ENCODE measurements around the gene GFAP.

Gene GFAP

DNA sequence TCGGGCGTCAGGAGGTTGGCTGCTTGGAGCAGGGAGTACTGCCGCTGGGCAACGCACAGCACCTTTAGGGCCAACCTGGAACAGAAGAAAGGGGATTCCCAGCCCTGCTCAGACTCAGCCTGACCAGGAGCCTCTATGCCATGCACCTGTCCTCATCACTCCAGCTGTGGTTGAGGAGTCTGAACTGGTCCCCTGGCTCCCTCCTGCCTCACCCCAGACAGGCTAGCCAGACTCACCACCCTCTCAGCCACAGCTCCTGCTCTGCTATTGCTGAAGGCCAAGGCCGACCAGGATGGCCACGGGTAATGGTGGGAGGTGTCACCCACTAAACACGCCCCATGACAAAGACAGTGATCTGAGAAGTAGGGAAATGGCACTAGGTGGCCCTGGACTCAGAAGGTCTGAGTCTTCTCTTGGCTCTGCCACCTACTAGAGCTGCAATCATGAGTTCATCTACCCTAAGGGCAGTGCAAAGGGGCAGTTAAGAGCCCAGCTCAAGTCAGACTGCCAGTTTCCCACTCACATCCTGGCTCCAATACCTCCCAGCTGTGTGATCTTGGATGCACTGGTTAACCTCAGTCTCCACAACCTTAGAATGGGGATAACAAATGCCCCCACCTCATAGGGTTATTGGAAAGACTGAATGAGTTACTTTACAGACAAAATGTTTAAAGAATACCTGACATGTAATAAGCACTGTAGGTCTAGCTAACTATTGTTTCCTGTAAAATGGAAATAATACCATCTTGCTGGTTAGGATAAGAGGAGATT is 13.8 kb upstream of the GFAP start:
- no peaks in the 10 kb centered on the region for H3K9me3 ChIP-seq (ENCODE audit: control insufficient read depth, low read length)
- no peaks in the 10 kb centered on the region for H3K4me1 ChIP-seq (ENCODE audit: control insufficient read depth, insufficient read depth, low read length)
- DNase-seq (ENCODE audit: low read depth): no peak
- H3K4me3 ChIP-seq (ENCODE audit: low read length): no peak overlapping the region
- no peaks in the 10 kb centered on the region for H3K36me3 ChIP-seq (ENCODE audit: control insufficient read depth, insufficient read depth, low read length, severe bottlenecking)
- no peak overlapping the region for H3K9ac ChIP-seq (ENCODE audit: low read length)
- H3K27me3 ChIP-seq (replicated peaks; ENCODE audit: control insufficient read depth, insufficient read depth, low read length): no peaks in the 10 kb centered on the region

DNA sequence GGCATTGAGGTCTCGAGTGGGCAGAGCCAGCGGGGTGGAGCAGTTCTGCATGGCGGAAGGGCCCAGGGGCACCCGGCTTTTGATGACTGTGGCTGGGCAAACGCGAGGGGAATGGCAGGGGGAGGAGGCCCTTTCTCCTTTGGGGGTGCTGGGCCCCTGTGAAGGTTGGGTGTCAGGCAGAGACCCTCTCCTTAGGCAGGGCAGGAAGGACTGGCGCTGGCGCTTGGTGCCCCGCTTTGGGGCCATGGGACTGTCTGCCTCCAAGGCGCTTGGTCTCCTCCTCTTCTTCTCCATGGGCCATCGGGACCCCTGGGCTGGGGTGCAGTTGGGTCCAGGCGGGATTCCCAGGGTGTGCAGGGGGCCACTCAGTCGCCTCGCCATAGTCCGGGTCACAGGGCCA is 12.8 kb upstream of the GFAP start:
- Histone ChIP-seq H3K4me3 (ENCODE audit: low read length) (no peak overlapping the region), H3K4me1 (ENCODE audit: control insufficient read depth, insufficient read depth, low read length) (no peaks in the 10 kb centered on the region), H3K9ac (ENCODE audit: low read length) (no peak overlapping the region), H3K36me3 (ENCODE audit: control insufficient read depth, insufficient read depth, low read length, severe bottlenecking) (no peaks in the 10 kb centered on the region), H3K27me3 (replicated peaks; ENCODE audit: control insufficient read depth, insufficient read depth, low read length) (no peaks in the 10 kb centered on the region), H3K9me3 (ENCODE audit: control insufficient read depth, low read length) (no peaks in the 10 kb centered on the region)
- DNase-seq (ENCODE audit: low read depth): no peak

DNA sequence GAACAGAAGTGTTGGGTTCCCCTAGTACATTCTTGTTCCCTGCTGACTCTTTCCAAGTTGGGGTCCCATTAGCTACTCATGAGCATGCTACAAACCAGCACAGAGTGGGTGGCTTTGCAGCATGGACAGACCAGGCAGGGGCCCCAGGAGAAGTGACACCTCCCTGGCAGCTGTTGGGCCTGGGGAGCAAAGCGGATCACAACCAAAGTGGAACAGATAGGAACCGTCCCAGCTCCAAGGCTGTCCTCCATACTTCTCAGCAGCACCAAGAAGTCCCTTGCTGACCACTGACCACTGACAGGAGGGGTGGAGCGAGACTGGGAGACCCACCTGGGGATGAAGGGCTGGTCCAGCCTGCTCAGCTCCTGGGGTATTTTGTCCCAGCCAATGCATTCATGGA is 12.4 kb upstream of the GFAP start:
- no peak overlapping the region for H3K4me3 ChIP-seq (ENCODE audit: low read length)
- no peak for DNase-seq (ENCODE audit: low read depth)
- no peaks in the 10 kb centered on the region for H3K36me3 ChIP-seq (ENCODE audit: control insufficient read depth, insufficient read depth, low read length, severe bottlenecking)
- no peaks in the 10 kb centered on the region for H3K4me1 ChIP-seq (ENCODE audit: control insufficient read depth, insufficient read depth, low read length)
- peaks cover 1% of the 10 kb centered on the region for H3K27me3 ChIP-seq (replicated peaks; ENCODE audit: control insufficient read depth, insufficient read depth, low read length)
- H3K9ac ChIP-seq (ENCODE audit: low read length): no peak overlapping the region
- H3K9me3 ChIP-seq (ENCODE audit: control insufficient read depth, low read length): no peaks in the 10 kb centered on the region

DNA sequence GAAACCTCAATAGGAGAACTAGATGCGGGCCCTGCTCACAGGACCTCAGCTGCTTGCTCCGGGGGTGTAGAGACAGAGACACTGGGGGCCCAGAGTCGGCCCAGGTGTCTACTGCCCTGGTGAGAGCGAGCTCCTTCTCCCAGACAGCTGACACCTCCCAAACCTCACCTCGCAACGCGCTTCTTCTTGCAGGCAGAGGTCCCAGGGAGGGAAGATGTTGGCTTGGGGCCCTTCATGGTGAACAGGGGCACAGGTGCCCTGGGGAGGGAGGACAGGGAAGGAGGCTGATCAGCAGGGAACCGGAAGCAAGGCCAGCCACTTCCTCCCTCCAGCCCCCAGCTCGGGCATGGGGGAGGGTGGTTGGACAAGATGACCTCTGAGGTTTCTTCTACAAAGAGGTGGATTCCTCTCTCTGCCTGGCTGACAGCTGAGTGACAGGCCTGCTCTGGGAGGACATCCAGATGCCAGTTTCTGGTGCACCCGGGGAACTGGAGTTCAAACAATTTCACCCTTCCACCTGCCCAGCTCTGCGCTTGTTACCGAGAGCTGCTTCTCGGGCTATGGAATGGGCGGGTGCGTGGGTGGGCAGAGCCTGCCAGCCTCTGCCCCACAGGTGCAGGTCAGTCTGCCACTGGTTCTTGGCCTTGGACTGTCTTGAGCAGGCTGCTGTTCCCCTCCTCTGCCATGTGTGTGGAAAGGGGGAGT is 11.7 kb upstream of the GFAP start:
- peaks cover 8% of the 10 kb centered on the region for H3K27me3 ChIP-seq (replicated peaks; ENCODE audit: control insufficient read depth, insufficient read depth, low read length)
- no peaks in the 10 kb centered on the region for H3K36me3 ChIP-seq (ENCODE audit: control insufficient read depth, insufficient read depth, low read length, severe bottlenecking)
- no peaks in the 10 kb centered on the region for H3K4me1 ChIP-seq (ENCODE audit: control insufficient read depth, insufficient read depth, low read length)
- no peaks in the 10 kb centered on the region for H3K9me3 ChIP-seq (ENCODE audit: control insufficient read depth, low read length)
- no peak overlapping the region for H3K4me3 ChIP-seq (ENCODE audit: low read length)
- H3K9ac ChIP-seq (ENCODE audit: low read length): no peak overlapping the region
- DNase-seq (ENCODE audit: low read depth): no peak

DNA sequence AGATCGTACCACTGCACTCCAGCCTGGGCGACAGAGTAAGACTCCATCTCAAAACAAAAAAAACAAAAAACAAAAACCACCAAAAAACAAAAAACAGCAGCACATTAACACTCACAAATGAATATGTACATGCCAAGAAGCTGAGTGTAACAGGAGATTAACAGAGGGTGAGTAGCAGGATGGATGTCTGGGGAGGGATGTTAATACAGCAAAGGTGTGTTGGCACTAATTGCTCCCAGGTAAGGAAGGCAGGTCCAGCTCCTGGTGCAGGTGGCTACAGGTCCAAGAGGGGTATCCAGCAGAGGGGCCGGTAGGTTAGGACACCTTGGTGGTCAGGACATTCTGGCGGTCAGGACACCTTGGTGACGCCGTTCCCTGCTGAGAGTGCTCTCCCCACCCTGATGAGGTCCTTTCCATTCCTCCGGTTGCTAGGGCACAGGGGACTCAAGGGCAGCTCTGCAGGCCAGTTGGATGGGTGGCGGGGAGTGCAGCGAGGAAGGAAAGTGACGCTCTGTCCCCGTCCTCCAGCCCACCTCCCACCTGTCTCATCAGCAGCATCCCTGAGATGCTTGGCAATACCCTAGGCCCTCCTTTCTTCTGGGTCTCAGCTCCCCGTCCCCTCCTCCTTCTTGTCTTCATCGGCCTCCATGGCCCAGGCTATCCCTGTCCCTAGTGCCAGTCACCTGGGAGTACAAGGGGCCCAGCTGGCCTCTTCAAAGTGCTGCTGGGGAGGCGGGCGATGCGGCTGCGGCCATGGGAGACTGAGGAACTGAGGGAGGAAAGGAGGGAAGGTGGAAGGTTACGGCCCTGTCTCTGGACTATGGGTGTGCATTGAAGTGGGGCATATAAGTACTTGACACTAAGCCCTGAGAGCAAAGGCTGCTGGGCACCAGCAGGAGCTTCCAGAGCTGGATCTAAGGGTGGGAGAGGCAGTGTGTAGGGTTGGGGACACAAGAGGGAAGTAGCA is 10.7 kb upstream of the GFAP start:
- Histone ChIP-seq H3K9ac (ENCODE audit: low read length) (no peak overlapping the region), H3K36me3 (ENCODE audit: control insufficient read depth, insufficient read depth, low read length, severe bottlenecking) (no peaks in the 10 kb centered on the region), H3K9me3 (ENCODE audit: control insufficient read depth, low read length) (no peaks in the 10 kb centered on the region), H3K4me3 (ENCODE audit: low read length) (no peak overlapping the region), H3K27me3 (replicated peaks; ENCODE audit: control insufficient read depth, insufficient read depth, low read length) (peaks cover 8% of the 10 kb centered on the region), H3K4me1 (ENCODE audit: control insufficient read depth, insufficient read depth, low read length) (no peaks in the 10 kb centered on the region)
- DNase-seq (ENCODE audit: low read depth): no peak

DNA sequence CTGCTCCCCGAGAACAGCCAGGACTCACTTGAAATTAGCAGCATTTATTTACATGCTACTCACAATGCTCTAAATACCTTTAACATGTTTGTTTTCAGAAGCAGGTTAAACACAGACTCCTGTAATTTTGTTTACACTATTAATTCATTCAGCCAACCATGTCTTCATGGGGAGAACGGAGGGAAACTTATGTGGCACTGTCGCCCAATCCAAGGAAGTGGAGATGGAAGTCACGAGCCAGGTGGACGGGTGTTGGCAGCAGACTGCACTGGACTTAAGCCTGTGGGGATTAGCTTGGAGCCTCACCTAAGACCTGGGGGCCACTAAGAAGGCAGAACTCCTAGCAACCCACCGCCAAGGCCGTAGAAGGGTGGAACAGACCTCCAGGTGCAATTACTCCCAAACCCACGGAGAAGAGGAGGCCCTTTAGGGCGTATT is 8.8 kb upstream of the GFAP start:
- Histone ChIP-seq H3K4me1 (ENCODE audit: control insufficient read depth, insufficient read depth, low read length) (peaks cover 9% of the 10 kb centered on the region), H3K36me3 (ENCODE audit: control insufficient read depth, insufficient read depth, low read length, severe bottlenecking) (no peaks in the 10 kb centered on the region), H3K27me3 (replicated peaks; ENCODE audit: control insufficient read depth, insufficient read depth, low read length) (peaks cover 8% of the 10 kb centered on the region), H3K9ac (ENCODE audit: low read length) (no peak overlapping the region), H3K9me3 (ENCODE audit: control insufficient read depth, low read length) (no peaks in the 10 kb centered on the region), H3K4me3 (ENCODE audit: low read length) (no peak overlapping the region)
- DNase-seq (ENCODE audit: low read depth): no peak

DNA sequence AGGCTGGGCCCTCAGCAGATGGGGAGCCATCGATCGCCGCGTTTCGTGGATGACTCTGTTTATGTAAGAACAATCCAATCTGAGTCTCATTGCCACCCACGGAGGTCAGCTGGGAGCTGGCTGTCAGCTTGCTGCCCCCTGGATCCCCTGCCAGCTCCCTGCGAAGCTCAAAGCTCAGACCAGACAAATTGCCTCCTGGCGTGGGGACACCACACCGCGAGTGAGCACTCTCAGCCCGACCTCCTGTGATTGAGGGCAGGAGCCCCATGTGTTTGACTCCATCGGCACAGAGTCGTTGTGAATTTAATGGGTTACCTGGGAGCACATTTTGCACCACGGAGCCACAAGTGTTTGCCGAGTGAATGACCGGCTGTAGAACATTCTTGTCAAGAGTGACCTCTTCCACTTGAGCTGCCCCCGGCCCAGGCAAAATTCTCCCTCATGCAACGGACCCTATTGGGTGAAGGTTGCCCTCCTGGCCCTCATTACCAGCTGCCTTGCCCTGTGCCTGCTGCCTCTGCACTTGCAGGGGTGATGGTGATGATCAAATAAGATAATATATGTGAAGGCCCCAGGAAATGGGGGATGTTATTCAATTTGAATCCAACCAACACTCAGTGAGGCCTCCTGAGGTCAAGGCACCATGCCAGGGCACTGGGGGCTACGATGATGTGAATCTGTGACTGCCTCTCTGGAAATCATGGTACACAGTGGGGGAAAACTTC is 7.6 kb upstream of the GFAP start:
- DNase-seq (ENCODE audit: low read depth): no peak
- Histone ChIP-seq H3K9ac (ENCODE audit: low read length) (no peak overlapping the region), H3K4me3 (ENCODE audit: low read length) (no peak overlapping the region), H3K9me3 (ENCODE audit: control insufficient read depth, low read length) (no peaks in the 10 kb centered on the region), H3K4me1 (ENCODE audit: control insufficient read depth, insufficient read depth, low read length) (peaks cover 9% of the 10 kb centered on the region), H3K36me3 (ENCODE audit: control insufficient read depth, insufficient read depth, low read length, severe bottlenecking) (no peaks in the 10 kb centered on the region), H3K27me3 (replicated peaks; ENCODE audit: control insufficient read depth, insufficient read depth, low read length) (peaks cover 12% of the 10 kb centered on the region)

DNA sequence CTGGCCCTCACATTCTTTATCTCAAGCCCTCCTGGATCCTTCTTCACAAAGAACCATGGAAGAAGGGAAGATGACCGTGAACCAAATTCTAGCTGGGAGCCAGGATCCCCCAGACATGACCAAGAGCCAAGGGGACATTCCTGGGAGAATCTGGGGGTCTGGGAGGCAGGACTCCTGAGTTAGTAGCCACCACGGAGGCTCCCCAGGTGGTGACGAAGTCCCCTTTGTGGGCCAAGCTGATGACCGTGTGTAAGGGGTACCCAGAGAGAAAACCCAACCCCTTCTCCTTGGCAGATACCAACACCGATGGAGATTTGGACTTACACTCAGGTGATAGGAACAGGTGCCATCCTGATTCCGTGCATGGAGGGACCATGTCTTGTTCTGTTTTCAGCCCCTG is 6.8 kb upstream of the GFAP start:
- Histone ChIP-seq H3K9me3 (ENCODE audit: control insufficient read depth, low read length) (no peaks in the 10 kb centered on the region), H3K36me3 (ENCODE audit: control insufficient read depth, insufficient read depth, low read length, severe bottlenecking) (no peaks in the 10 kb centered on the region), H3K4me3 (ENCODE audit: low read length) (no peak overlapping the region), H3K9ac (ENCODE audit: low read length) (no peak overlapping the region), H3K27me3 (replicated peaks; ENCODE audit: control insufficient read depth, insufficient read depth, low read length) (peaks cover 12% of the 10 kb centered on the region), H3K4me1 (ENCODE audit: control insufficient read depth, insufficient read depth, low read length) (peaks cover 15% of the 10 kb centered on the region)
- no peak for DNase-seq (ENCODE audit: low read depth)

DNA sequence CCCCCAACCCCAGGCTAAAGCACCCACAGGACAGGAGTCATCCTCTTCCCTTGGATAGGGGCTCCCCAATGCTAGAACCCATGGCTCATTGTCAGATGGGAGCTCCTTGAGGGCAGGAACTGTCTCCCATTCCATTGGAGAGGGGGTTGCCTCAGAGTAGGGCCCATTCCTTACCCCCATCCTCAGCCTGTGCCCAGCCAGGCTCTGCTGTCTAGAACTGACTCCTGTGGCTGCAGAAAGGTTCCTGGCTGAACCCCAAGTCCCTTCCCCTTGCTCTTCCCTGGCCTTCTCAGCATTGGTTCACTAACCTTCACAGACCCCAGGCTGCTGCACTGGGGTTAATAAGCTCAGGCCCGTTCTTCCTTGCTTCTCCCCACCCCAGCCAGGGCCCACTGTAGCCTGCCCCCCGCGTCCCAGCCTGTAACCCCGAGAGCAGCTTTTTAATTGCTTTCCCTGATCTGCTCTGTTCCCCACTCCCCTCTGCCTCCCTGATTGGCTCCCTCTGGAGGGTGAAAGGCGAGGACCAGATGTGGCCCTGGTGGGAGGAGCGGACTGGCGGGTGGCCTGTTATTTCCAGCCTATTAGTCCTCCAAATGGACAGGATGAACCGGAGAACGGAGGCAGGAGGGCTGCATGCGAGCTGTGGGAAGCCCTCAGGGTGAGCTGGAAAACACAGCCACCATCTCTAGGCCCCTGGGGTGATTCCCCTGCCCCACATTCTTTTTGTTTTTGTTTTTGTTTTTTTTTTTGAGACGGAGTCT is 6.0 kb upstream of the GFAP start:
- H3K4me3 ChIP-seq (ENCODE audit: low read length): no peak overlapping the region
- H3K36me3 ChIP-seq (ENCODE audit: control insufficient read depth, insufficient read depth, low read length, severe bottlenecking): no peaks in the 10 kb centered on the region
- H3K9me3 ChIP-seq (ENCODE audit: control insufficient read depth, low read length): no peaks in the 10 kb centered on the region
- H3K27me3 ChIP-seq (replicated peaks; ENCODE audit: control insufficient read depth, insufficient read depth, low read length): peaks cover 12% of the 10 kb centered on the region
- peaks cover 23% of the 10 kb centered on the region for H3K4me1 ChIP-seq (ENCODE audit: control insufficient read depth, insufficient read depth, low read length)
- no peak for DNase-seq (ENCODE audit: low read depth)
- no peak overlapping the region for H3K9ac ChIP-seq (ENCODE audit: low read length)

DNA sequence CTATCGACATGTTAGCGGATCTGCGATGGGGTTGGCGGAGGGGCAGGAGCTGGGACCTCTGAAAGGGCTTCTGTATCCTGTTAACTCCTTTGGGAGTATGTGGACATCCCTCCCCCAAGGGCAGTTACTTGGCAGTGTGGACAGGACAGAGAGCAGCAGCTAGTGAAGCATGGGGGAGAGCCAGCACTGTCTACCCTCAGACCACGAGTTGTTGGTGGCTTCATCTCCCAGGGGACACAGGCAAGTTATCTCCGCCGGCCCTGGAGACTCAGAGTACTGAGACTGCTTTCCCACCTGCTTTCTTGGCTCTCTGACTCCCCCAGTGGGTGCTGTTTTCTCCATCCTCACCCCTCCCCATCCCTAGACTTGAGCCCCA is 5.3 kb upstream of the GFAP start:
- Histone ChIP-seq H3K9ac (ENCODE audit: low read length) (no peak overlapping the region), H3K9me3 (ENCODE audit: control insufficient read depth, low read length) (no peaks in the 10 kb centered on the region), H3K4me1 (ENCODE audit: control insufficient read depth, insufficient read depth, low read length) (peaks cover 30% of the 10 kb centered on the region), H3K27me3 (replicated peaks; ENCODE audit: control insufficient read depth, insufficient read depth, low read length) (peaks cover 12% of the 10 kb centered on the region), H3K36me3 (ENCODE audit: control insufficient read depth, insufficient read depth, low read length, severe bottlenecking) (no peaks in the 10 kb centered on the region), H3K4me3 (ENCODE audit: low read length) (no peak overlapping the region)
- no peak for DNase-seq (ENCODE audit: low read depth)

Data from adipocyte (in vitro differentiated cells).